Fibroblast of peridontal ligament (primary cell): Measurements from ENCODE around the gene OXLD1.
"Not testable (repeated sequence)": the region's sequence is repeated elsewhere in the genome, so short reads cannot be mapped to it uniquely, and the experiment has no call there.

Source experiments
- DNase-seq: peaks from one replicate; pipeline ENCODE4 v3.0.0-alpha.2; 2010; ENCODE audit errors: extremely low read depth

Gene OXLD1

DNA sequence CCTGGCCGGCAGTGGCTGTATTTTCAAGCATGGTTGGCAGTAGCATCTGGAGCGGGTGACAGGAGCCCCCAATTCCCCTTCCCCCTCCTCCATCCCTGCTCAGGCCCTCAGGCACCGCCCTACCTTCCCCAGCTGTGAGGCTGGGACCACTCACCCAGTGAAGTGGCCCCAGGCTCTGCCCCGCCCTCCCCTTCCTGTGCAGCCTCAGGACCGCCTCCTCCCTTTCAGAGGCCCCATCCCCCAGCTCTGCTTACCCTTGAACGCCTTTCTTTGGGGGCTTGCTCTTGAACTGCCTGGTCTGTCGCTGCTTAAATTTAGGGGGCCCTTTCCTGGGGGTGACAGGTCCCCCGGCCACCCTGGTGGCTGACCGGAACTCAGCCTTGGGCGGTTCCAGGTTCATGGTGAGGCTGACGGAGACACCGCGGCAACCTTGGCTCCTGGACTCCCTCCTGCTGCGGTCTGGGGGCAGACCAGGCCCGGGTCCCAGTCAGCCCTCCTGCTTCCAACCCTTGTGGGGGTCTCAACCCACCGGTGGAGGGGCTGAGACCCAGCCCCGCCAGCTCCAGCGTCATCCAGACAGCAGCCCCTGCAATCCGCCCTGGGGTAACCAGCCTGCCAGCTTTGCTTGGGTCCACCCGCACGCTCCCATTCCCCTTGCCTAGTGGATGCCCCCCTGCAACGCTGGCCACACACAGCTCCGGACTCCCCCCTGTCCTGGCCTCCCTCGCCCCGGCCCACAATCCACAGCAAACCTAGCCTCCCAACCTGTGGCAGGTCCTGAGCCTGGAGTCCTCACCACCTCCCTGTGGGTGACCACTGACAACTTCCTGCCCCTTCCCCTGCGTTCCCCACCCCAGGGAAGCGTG, 13.3 kb downstream of the OXLD1 start:
- no peak for DNase-seq

DNA sequence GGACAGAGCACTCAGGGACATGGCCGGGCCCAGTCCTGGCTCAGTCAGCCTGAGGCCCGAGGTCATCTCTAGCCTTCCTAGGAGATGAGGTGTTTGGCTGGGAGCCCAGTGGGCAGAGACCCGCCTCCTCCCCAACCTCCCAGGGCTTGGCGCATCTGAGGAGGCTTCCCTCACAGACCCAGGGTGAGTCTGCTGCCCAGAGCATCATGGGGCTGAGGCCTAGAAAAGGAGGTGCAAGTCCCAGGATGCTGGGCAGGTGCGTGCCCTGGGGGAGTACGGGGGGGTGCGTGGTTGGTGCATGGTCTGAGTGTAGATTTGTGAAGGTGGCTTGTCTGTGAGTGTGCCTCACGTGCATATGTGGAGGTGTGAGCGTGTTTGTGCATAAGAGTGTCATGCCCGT, 14.7 kb downstream of the OXLD1 start:
- DNase-seq: peak; percentile 83

DNA sequence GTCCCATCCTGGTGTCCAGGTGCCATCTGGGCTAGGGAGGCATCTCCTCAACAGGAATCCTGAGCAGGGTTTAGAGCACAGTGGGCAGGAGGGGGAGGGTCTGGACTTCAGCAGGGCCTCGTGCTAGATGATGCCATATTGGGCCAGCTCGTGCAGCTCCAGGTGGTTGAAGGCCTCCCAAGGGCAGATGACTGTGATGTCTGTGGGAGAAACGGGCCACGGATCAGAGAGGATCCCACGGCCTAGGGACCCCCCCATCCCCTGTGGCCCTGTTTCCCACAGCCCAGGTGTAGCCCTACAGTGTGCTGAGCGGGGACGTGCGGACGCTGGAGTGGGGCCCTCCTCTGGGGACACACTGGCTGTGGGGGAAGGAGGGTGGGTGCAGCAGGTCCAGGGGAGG, 15.5 kb downstream of the OXLD1 start:
- no peak for DNase-seq

DNA sequence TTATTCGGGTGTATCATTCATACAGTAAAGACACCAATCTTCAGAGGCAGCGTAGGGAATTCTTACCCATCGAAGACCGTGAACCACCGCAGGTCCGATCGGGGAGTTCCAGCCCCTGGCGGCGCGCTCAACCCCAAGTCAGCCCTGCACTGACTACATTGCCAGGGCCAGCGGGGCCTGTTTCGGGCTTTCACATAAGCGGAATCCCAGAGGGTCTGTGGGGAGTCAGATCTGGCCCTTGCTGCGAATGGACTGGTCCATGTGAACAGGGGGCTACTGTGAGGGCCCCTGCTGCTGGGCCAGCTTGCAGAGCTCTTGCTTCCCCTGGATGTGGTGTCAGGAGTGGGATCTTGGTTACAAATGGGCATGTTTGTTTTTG, 17.7 kb downstream of the OXLD1 start:
- DNase-seq: no peak

DNA sequence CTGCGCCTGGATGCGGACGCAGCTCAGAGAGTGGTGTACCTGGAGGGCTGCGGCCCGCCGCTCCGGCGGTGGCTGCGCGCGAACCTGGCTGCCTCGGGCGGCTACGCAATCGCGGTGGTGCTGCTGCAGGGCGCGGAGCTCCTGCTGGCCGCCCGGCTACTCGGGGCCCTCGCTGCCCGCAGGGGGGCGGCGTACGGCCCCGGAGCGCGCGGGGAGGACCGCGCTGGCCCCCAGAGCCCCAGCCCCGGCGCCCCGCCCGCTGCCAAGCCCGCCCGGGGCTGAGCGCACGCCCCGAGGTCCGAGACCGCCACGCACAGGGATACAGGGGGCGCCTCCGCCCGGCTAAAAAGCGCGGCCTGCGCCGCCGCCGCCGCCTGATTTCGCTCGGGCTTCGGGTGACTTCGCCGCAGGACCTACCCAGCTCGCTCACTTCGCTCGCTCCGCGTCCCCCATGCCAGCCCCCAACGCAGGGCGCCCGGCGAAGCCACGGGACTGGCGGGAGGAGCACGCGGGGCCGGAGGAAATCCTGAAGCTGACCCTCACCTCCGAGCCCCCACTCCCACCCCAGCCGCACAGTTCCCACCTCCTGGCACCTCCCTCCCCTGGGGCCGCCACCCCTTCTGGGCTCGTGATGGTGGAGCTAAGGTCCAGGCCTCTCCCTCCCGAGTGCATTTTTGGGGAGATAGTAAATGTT, 18.2 kb downstream of the OXLD1 start:
- DNase-seq: no peak

DNA sequence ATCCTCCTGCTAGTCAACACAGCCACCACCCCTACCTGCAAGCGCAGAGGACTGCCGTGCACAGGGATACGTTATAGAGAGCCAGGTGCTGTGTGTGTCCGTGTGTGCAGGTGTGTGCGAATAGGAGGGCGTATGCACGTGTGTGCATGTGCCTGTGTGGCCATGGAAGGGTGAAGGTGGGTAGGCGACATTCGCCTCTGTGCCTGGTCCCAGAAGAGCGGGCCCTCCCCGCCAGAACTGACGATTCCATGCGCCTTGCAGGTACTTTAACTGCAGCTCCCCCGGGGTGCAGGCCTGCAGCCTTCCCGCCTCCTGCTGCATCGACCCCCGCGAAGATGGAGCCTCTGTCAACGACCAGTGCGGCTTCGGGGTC, 18.8 kb downstream of the OXLD1 start:
- DNase-seq: no peak

DNA sequence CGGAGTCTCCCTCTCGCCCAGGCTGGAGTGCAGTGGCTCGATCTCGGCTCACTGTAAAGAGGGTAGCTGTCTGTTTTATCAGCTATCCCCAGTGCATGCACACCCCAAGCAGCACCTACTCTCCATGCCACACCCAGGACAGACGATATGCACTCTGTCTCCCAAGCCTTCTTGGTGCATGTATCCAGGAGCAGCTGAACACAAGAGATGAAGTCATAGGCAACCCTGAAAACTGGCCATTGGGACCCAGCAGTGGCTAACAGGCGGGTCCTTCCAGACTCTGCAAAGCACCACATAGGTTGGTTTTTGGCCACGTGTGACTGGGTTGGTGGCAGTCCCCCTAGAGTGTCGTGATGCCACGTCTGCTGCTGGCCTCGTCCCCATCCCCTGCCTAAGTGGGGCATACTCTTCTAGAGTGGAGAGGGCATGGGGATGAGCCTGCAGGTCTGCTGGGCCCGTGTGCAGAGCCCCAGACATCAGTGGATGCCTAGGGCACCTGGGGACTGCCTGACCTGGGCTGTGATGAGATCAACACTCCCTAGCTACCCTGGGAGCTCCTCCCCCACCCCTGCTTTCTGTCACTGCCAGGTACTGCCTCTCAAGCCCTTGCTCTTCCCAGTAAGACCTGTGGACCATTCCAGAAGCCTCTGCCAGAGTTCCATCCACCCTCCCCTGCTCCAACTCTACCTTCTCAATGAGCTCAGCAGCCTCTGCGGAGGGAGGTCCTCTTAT, 19.4 kb downstream of the OXLD1 start:
- DNase-seq: no peak

DNA sequence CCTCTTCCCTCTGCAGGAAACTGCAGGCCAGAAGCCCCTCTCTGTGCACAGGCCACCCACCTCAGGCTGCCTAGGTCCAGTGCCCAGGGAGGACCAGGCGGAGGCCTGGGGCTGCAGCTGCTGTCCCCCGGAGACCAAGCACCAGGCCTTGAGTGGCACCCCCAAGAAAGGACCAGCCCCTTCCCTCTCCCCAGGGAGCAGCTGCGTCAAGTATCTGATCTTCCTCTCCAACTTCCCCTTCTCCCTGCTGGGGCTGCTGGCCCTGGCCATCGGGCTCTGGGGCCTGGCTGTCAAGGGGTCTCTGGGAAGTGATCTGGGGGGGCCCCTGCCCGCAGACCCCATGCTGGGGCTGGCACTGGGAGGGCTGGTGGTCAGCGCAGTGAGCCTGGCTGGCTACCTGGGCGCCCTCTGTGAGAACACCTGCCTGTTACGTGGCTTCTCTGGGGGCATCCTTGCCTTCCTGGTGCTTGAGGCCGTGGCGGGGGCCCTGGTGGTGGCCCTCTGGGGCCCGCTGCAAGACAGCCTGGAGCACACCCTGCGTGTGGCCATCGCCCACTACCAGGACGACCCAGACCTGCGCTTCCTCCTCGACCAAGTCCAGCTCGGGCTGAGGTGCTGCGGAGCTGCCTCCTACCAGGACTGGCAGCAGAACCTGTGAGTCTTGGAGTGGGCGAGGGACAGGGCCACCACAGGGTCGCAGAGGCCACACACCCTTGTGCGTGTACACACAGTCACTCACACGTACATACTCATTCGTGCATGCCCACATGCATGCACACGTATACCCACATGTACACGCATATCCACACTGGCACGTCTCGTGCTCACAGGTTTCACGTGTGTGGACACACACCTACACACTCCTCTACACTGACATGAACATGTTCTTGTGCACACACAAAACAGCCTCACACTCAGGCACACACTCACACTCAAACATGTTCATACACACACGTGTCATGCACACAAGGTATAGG, 21.1 kb downstream of the OXLD1 start:
- DNase-seq: no peak

DNA sequence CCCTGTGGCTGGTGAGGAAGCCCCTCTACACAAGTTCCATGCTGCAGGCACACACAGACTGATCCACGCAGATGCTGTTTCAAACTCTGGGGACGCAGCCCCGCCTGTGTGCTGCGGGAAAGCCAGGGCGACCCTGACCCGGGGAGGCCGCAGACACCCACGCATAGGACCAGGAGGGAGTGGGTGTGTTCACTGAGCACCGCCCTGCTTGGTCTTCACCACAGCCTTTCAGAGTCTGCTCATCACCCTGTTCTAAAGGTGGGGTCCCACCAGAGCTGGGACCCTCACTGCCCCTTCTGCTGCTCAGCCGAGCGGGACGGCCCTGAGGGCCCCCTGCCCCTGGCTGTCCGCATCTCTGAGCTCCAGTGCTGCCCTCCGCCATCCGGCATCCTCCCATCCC, 21.9 kb downstream of the OXLD1 start:
- DNase-seq: no peak

DNA sequence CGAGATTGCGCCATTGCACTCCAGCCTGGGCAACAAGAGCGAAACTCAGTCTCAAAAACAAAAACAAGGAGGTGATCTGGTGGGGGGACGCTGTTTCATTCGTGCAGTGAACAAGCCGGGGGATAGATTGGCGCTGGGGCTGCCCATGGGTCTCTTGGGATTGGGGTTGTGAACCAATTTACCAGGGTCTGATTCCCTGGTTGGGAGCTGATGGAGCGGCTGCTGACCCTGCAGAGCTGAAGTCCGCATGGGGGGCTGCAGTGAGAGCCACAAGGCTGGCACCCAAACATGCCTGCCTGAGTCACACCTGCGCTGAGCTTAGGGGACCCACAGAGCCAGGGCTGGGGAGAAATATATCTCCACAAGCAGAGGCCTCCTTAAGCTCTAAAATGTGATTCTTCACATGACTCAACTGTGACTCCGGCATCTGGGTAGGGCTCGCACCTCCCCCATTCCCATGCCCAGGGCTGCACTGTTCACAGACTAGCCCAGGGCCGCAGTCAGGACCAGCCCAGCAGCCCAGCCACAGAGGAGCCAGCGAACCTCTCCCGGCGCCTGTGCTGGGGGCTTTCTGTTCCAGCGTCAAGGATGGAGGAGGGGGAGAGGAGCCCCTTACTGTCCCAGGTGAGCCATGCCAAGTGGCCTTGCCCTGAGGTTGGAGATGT, 24.4 kb downstream of the OXLD1 start:
- DNase-seq: peak; percentile 53

DNA sequence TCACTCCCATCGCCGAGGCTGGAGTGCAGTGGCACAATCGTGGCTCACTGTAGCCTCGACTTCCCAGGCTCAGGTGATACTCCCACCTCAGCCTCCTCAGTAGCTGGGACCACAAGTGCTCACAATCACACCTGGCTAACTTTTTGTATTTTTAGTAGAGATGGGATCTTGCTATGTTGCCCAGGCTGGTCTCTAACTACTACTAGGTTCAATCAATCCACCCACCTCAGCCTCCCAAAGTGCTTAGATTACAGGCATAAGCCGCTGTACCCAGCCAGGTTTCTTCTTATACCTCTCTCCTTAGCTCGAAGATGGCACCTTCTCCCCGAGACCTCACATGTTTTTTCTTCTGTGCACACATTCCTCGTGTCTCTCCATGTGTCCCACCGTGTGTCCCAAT, 26.4 kb downstream of the OXLD1 start:
- DNase-seq: no peak

DNA sequence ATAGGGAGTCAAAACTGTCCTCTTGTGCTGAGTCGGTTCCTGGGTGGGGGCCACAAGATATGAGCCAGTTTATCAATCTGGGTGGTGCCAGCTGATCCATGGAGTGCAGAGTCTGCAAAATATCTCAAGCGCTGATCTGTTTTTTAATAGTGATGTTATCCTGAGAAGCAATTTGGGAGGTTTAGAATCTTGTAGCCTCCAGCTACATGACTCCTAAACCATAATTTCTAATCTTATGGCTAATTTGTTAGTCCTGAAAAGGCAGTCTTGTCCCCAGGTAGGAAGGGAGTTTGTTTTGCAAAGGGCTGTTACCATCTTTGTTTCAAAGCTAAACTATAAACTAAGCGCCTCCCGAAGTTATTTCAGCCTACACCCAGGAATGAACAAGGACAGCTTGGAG, 27.7 kb downstream of the OXLD1 start:
- no peak for DNase-seq

DNA sequence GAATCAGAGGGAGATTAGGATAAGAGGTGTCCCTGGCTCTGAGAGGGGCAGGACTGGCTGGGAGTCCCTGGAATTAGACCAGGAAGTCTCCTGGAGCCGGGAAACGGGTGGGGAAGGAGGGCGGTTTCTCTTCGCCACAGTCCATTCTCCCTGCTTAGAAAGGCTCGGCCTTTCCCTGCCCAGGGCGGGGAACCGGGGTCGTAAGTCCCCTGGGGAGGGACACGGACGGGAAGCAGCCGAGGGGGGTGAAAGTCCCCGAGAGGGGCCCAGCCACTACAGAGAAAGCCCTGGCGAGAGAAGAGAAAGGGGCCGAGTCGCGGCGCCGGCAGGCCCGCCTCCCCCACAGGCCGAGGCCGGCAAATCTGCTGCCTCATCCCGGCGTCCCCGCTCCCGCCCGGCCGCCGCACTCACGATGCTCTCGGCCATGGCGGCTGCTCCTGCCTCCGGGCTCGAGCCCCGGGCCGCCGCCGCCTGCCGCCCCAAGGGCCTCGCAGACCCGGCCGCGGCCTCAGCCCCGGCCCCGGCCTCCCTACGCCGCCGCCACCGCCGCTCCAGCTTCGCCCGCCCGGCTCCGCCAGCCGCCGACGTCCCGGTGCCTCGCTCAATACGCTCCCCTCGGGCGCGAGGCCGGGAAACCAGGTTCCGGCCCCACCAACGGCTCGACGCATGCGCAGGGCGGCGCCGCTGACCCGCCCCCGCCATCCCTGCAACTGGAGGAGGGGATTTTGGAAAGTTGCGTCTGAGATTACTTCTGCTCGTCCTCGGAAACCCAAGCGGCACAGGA, 29.7 kb downstream of the OXLD1 start, which contains the start of the genes NPLOC4 and TSPAN10:
Gene NPLOC4 (minus strand): TSS at position 608 of the 784 bp plus-strand sequence. CDS start 182 bp downstream, at position 426.
Gene TSPAN10 (plus strand): TSS at position 692 of the 784 bp plus-strand sequence. CDS start 5,217 bp downstream, outside the sequence.
- DNase-seq: peak; percentile 82

DNA sequence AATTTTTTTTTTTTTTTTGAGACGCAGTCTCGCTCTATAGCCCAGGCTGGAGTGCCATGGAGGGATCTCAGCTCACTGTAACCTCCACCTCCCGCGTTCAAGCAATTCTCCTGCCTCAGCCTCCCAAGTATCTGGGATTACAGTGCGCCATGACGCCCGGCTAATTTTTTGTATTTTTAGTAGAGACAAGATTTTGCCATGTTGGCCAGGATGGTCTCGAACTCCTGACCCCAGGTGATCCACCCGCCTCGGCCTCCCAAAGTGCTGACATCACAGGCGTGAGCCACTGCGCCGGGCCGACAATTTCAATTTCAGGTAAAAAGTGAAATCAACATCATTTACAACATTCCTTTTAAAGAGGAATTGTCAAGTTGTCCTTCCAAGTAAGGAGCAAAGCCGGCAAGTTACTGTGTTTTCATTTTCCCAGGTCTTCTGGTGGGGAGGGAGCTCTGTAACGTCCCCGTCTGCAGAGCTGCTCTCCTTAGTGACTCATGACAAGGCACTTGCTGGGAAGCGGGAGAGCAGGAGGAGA, 30.4 kb downstream of the OXLD1 start:
- DNase-seq: no peak

DNA sequence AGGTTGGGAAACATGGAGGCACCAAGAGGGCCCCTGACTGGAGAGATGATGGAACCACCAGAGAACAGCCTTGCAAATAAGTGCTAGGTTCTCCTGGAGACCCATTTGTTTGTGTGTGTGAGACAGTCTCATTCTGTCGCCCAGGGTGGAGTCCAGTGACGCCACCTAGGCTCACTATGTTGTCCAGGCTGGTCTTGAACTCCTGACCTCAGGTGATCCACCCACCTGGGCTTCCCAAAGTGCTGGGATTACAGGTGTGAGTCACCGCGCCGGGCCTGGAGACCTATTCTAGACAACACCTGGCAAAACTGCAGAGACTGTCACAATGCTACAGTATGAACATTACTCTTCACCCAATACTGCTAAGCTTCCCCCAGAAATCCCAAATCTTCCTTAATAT, 31.0 kb downstream of the OXLD1 start:
- no peak for DNase-seq

DNA sequence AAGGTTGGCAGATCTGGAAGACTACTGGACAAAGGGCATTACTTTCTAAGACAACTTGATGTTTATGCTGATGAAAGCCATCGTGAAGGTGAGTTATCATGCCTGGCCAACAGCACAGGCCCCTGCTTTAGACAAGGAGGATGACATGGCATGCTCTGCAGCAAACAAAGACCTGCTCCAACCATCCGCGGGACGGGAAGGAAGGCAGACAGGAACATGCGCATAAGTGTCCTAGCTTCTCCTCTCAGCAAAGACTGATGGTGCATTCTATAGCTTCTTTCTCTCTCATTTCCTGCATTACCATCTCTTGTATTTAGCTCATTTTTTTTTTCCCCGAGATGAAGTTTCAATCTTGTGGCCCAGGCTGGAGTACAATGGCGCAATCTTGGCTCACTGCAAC, 34.9 kb downstream of the OXLD1 start:
- no peak for DNase-seq

DNA sequence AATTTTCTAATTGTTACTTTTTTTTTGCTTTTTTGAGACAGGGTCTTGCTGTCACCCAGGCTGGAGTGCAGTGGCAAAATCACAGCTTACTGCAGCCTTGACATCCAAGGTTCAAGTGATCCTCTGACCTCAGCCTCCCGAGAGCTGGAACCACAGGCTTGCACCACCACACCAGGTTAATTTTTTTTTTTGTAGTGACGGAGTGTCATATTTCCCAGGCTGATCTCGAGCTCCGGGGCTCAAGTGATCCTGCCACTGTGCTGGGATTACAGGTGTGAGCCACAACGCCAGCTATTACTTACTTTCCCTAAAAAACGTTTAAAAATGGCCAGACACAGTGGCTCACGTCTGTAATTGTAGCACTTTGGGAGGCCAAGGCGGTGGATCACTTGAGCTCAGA, 36.1 kb downstream of the OXLD1 start:
- DNase-seq: no peak

DNA sequence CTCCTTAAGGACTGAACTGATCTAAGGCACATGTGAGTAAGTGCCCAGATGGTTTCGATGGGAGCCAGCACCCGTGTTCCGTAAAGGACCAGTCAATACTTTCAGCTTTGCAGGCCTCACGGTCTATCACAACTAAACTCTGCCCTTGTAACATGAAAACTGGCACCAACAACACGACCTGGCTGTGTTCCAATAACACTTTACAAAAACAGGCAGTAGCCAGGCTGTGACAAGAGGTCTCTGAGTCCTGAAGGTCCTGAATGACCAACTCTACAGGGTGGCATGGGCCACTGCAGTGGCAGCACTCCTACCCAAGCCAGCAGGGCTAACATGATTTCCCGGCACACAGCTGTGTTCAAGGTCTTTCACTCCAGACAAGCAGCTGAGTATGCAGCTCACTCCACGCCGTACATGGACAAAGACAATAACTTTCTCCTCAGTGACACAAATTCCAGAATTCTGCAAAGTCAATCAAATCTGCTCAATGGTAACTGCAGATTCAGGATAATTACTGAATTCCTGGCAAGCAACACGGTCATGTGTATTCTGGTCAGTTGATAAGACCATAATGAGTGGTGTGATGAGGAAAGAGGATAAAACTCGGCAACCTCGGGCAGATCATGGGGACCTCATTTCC, 44.8 kb downstream of the OXLD1 start:
- no peak for DNase-seq

DNA sequence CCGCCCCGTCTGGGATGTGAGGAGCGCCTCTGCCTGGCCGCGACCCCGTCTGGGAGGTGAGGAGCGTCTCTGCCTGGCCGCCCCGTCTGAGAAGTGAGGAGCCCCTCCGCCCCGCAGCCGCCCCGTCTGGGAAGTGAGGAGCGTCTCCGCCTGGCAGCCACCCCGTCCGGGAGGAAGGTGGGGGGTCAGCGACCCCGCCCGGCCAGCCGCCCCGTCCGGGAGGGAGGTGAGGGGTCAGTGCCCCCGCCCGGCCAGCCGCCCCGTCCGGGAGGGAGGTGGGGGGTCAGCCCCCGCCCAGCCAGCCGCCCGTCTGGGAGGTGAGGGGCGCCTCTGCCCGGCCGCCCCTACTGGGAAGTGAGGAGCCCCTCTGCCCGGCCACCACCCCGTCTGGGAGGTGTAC, 48.1 kb downstream of the OXLD1 start:
- not testable (repeated sequence) for DNase-seq
